22Rv1 (cell line): ENCODE data around the gene EPN2.

Experiments used
- ZFX ChIP-seq: fragments of 450-650 bp; IDR thresholded peaks from 2 replicates; pipeline ENCODE4 v1.6.1; 2017; ENCODE audit warnings: antibody characterized with exemption, borderline replicate concordance
- TF ChIP-seq, protein P1 (sequence below): fragments of 450-650 bp; IDR thresholded peaks from 2 replicates; pipeline ENCODE4 v1.5.1; 2017; ENCODE audit warnings: mild to moderate bottlenecking

DNA sequence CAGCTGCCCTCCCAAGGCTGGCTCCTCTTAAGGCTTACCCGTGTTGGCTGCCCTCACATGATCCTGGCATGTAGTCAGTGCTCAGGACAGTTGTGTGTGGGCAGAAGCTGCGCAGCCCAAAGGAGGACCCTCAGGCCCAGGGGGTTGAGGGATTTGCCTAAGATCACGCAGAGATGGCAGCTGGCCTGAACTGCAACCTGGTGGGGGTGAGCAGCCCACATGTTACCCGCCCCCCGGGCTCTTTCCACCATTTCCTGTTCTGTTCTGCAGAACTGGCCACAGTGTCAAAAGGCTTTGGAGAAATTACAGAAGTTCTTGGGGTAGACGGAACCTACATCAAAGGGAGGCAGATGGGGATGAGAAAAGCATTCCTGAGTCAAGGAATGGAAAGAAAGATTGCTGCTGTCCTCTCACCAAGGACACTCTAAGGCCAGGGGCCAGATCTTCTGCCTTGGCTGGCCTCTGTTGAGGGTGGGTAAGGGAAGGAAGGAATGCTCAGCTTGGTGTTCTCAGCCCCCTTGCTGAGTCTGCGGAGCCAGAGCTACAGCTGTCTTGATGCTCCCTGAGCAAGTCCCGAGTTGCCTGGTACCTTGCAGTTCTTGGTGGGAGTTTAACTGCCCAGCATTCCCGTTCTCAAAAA, 53.0 kb downstream of the EPN2 start:
- TF ChIP-seq, protein P1, sequence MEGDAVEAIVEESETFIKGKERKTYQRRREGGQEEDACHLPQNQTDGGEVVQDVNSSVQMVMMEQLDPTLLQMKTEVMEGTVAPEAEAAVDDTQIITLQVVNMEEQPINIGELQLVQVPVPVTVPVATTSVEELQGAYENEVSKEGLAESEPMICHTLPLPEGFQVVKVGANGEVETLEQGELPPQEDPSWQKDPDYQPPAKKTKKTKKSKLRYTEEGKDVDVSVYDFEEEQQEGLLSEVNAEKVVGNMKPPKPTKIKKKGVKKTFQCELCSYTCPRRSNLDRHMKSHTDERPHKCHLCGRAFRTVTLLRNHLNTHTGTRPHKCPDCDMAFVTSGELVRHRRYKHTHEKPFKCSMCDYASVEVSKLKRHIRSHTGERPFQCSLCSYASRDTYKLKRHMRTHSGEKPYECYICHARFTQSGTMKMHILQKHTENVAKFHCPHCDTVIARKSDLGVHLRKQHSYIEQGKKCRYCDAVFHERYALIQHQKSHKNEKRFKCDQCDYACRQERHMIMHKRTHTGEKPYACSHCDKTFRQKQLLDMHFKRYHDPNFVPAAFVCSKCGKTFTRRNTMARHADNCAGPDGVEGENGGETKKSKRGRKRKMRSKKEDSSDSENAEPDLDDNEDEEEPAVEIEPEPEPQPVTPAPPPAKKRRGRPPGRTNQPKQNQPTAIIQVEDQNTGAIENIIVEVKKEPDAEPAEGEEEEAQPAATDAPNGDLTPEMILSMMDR = no peak
- no peak for TF ChIP-seq ZFX
